K562 (cell line): Measurements from ENCODE around the gene CEBPE. TPM values are rescaled to one million over a fixed set of nuclear protein-coding genes. Genes with fewer than 3 reads are reported as not detected.

Experiments
- BCL6 ChIP-seq: fragments of 250-450 bp; sonication (Bioruptor Pico); IDR thresholded peaks from 2 replicates; pipeline ENCODE4 v1.4.0; 2020
- BDP1 ChIP-seq: IDR thresholded peaks from 3 replicates; pipeline ENCODE4 v1.6.1; 2011; ENCODE audit not compliant: insufficient read length, insufficient read depth
- CBX5 ChIP-seq: IDR thresholded peaks from 2 replicates; pipeline ENCODE4 v1.6.1; 2014; ENCODE audit warnings: low read depth, borderline replicate concordance
- CEBPG ChIP-seq, 3 experiments: fragments of 200-800 bp in 1 of 3; sonication (Bioruptor generic) in 1 of 3; sonication (generic) in 1 of 3; formaldehyde crosslinking in 1 of 3; IDR thresholded peaks in 2 of 3; conservative IDR thresholded peaks in 1 of 3; 2 replicates each; pipeline versions ENCODE4 v1.6.1 to v1.8.0; 2016 to 2022; ENCODE audit warnings: missing compliant biosample characterization in 2 of 3, missing genetic modification characterization in 2 of 3, mild to moderate bottlenecking in 1 of 3, missing genetic modification reagents in 1 of 3
- CREB1 ChIP-seq, 2 experiments: sonication (generic) in 1 of 2; formaldehyde crosslinking in 1 of 2; IDR thresholded peaks; 2 replicates each; pipeline versions ENCODE4 v1.6.1 to v1.8.0; 2012 to 2022; ENCODE audit warnings: inconsistent platforms in 1 of 2, mild to moderate bottlenecking in 1 of 2, missing genetic modification reagents in 1 of 2, moderate library complexity in 1 of 2
- FOXP1 ChIP-seq: sonication (generic); formaldehyde crosslinking; IDR thresholded peaks from 2 replicates; pipeline ENCODE4 v1.8.0; 2022; ENCODE audit warnings: mild to moderate bottlenecking, missing genetic modification reagents
- HDGF ChIP-seq: fragments of 450-650 bp; IDR thresholded peaks from 2 replicates; pipeline ENCODE4 v1.6.1; 2016
- KLF16 ChIP-seq: IDR thresholded peaks from 2 replicates; pipeline ENCODE4 v1.6.1; 2016; ENCODE audit warnings: antibody characterized with exemption
- NBN ChIP-seq: fragments of 450-650 bp; IDR thresholded peaks from 2 replicates; pipeline ENCODE4 v1.6.1; 2016; ENCODE audit warnings: low read depth, mild to moderate bottlenecking
- NFE2L1 ChIP-seq: fragments of 450-650 bp; IDR thresholded peaks from 2 replicates; pipeline ENCODE4 v1.6.1; 2016; ENCODE audit warnings: missing genetic modification characterization, low read depth, mild to moderate bottlenecking, missing compliant biosample characterization, moderate library complexity, borderline replicate concordance
- NR3C1 ChIP-seq: sonication (generic); formaldehyde crosslinking; IDR thresholded peaks from 2 replicates; pipeline ENCODE4 v1.8.1; 2022; ENCODE audit warnings: missing genetic modification reagents
- PHF8 ChIP-seq: fragments of 200-600 bp; sonication (generic); IDR thresholded peaks from 2 replicates; pipeline ENCODE4 v1.6.1; 2012; ENCODE audit warnings: mixed run types, mild to moderate bottlenecking, inconsistent platforms, low read length, moderate library complexity, borderline replicate concordance
- RBM17 ChIP-seq: fragments of 200-400 bp; formaldehyde crosslinking; IDR thresholded peaks from 2 replicates; pipeline ENCODE4 v1.6.1; 2017; ENCODE audit warnings: low read depth, mild to moderate bottlenecking, low read length, borderline replicate concordance
- YY1 ChIP-seq, 3 experiments: IDR thresholded peaks; 2 replicates each; pipeline ENCODE4 v1.6.1; 2011; ENCODE audit warnings: low read length in 2 of 3, mild to moderate bottlenecking in 2 of 3, moderate library complexity in 2 of 3, borderline replicate concordance in 1 of 3, control low read depth in 1 of 3, low read depth in 1 of 3; ENCODE audit not compliant: insufficient read depth in 3 of 3, insufficient replicate concordance in 2 of 3, control insufficient read depth in 1 of 3, insufficient read length in 1 of 3; ENCODE audit errors: extremely low read depth in 1 of 3
- ZFPM2 ChIP-seq: fragments of 250-450 bp; sonication (Bioruptor Pico); IDR thresholded peaks from 2 replicates; pipeline ENCODE4 v1.5.1; 2022; ENCODE audit warnings: mild to moderate bottlenecking
- ZNF586 ChIP-seq: fragments of 450-650 bp; formaldehyde crosslinking; conservative IDR thresholded peaks from 2 replicates; pipeline ENCODE4 v1.4.0; 2020; ENCODE audit warnings: mild to moderate bottlenecking, moderate library complexity
- polyA plus RNA-seq, 8 experiments: library from polyadenylated mRNA; depleted of rRNA in 4 of 8; stranded (reverse) in 5 of 8; unstranded in 3 of 8; fragments of >200 nt; fragmentation: Nextera tagmentation in 2 of 8; fragmentation: Illumina TruSeq in 1 of 8; extraction: Ambion mirVana in 2 of 8; extraction: Trizol in 1 of 8; gene quantifications; 2 replicates each; pipeline versions ENCODE4 v1.2.1 to v1.2.3, GENCODE V29; 2011 to 2014; ENCODE audit warnings: inconsistent platforms in 1 of 8, missing spikeins in 1 of 8
- total RNA-seq, 7 experiments: library from RNA; depleted of rRNA in 6 of 7; stranded (reverse); fragments of >200 nt in 6 of 7; fragmentation: Illumina TruSeq in 2 of 7; extraction: Trizol in 2 of 7; gene quantifications; 2 replicates each; pipeline versions ENCODE4 v1.2.1 to v1.2.3, GENCODE V29; 2011 to 2021; ENCODE audit warnings: low replicate concordance in 1 of 7
- TF ChIP-seq, protein P1 (sequence below): fragments of 450-650 bp; IDR thresholded peaks from 2 replicates; pipeline ENCODE4 v1.6.1; 2016; ENCODE audit warnings: low read depth, mild to moderate bottlenecking, moderate library complexity
- TF ChIP-seq, protein P2 (sequence below): IDR thresholded peaks from 2 replicates; pipeline ENCODE4 v1.6.1; 2016; ENCODE audit warnings: missing genetic modification characterization, missing compliant biosample characterization
- TF ChIP-seq, protein P3 (sequence below): fragments of 450-650 bp; IDR thresholded peaks from 2 replicates; pipeline ENCODE4 v1.6.1; 2017; ENCODE audit warnings: mild to moderate bottlenecking, moderate library complexity
- TF ChIP-seq, protein P4 (sequence below): fragments of 250-450 bp; sonication (Bioruptor Pico); IDR thresholded peaks from 2 replicates; pipeline ENCODE4 v1.8.0; 2022; ENCODE audit warnings: moderate library complexity, mild to moderate bottlenecking, inconsistent platforms
- TF ChIP-seq, protein P5 (sequence below): sonication (generic); IDR thresholded peaks from 2 replicates; pipeline ENCODE4 v1.6.1; 2016

Gene CEBPE
- total and polyA plus RNA-seq, 9 of the 15 experiments (the other 6 are each of a cell fraction or from before 2014, with no cell fraction given): 0.09 to 0.15 (median 0.13) TPM; not detected in 6

DNA sequence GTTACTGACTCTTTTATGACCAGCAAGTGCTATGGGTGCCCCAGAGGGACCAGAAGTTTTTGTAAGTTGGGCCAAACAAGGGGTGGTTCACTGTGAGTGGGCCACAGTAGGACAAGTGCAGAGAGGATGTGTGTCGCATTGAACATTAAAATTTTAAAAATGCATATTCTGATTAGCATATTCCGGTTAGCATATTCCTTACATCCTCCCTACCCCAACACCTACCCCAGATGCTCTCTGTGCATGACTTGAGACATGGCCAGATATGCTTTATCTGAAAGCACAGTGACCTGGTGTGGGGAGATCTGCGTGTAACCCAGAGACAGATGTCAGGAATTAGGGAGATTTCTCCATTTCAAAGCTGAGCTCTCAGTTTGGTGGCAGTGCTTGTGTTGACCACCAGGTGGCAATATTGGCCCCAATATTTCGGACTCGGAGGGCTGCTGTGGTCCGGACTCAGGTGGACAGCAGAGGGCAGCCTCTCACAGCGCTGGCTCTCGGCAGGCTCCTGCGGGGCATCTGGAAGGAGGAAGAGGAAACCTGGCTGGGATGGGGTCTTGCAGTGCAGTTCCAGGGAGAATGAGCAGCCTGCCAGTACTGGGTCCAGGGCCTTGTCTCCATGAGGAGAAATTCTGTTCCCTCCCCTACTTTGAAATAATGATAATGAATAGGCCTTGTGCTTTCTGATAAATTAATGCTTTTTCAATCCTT lies 1.6 kb upstream of the CEBPE start (continued):
- TF ChIP-seq NBN: peak; percentile 75; the same call in 1 of the 2 replicates
- TF ChIP-seq, protein P1, sequence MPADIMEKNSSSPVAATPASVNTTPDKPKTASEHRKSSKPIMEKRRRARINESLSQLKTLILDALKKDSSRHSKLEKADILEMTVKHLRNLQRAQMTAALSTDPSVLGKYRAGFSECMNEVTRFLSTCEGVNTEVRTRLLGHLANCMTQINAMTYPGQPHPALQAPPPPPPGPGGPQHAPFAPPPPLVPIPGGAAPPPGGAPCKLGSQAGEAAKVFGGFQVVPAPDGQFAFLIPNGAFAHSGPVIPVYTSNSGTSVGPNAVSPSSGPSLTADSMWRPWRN: no peak
- TF ChIP-seq, protein P2, sequence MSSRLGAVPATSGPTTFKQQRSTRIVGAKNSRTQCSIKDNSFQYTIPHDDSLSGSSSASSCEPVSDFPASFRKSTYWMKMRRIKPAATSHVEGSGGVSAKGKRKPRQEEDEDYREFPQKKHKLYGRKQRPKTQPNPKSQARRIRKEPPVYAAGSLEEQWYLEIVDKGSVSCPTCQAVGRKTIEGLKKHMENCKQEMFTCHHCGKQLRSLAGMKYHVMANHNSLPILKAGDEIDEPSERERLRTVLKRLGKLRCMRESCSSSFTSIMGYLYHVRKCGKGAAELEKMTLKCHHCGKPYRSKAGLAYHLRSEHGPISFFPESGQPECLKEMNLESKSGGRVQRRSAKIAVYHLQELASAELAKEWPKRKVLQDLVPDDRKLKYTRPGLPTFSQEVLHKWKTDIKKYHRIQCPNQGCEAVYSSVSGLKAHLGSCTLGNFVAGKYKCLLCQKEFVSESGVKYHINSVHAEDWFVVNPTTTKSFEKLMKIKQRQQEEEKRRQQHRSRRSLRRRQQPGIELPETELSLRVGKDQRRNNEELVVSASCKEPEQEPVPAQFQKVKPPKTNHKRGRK (tag): no peak
- no peak for TF ChIP-seq PHF8
- TF ChIP-seq CEBPG (CRISPR knock-in tag; IDR thresholded peaks at IDR 0.05): no peak; the same call in 1 of the 2 replicates
- no peak for TF ChIP-seq CEBPG (tag; conservative IDR thresholded peaks at IDR 0.05 in 1 of 2, IDR thresholded peaks at IDR 0.05 in 1 of 2)
- TF ChIP-seq ZNF586 (CRISPR knock-in tag): no peak
- TF ChIP-seq BDP1: no peak
- no peak for TF ChIP-seq NFE2L1 (tag)
- peak; percentile 83 for TF ChIP-seq FOXP1 (CRISPR knock-in tag)
- TF ChIP-seq NR3C1: no peak
- TF ChIP-seq CREB1 (IDR thresholded peaks at IDR 0.05): no peak
- no peak for TF ChIP-seq CREB1 (CRISPR knock-in tag; IDR thresholded peaks at IDR 0.05)
- TF ChIP-seq BCL6 (CRISPR knock-in tag): no peak
- TF ChIP-seq KLF16: peak; percentile 89
- TF ChIP-seq, protein P3, sequence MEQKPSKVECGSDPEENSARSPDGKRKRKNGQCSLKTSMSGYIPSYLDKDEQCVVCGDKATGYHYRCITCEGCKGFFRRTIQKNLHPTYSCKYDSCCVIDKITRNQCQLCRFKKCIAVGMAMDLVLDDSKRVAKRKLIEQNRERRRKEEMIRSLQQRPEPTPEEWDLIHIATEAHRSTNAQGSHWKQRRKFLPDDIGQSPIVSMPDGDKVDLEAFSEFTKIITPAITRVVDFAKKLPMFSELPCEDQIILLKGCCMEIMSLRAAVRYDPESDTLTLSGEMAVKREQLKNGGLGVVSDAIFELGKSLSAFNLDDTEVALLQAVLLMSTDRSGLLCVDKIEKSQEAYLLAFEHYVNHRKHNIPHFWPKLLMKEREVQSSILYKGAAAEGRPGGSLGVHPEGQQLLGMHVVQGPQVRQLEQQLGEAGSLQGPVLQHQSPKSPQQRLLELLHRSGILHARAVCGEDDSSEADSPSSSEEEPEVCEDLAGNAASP: no peak
- peak in 2 of 3 experiments; percentile 25 to 71 for TF ChIP-seq YY1 (IDR thresholded peaks at IDR 0.05; ENCODE audit: borderline replicate concordance in 1 of 3, control insufficient read depth in 1 of 3, extremely low read depth in 1 of 3, insufficient read depth in 3 of 3, insufficient read length in 1 of 3, insufficient replicate concordance in 2 of 3, low read depth in 1 of 3, low read length in 2 of 3)
- TF ChIP-seq CBX5: 0 out of 2 replicates have a peak, but pooled peaks have one; percentile 49
- TF ChIP-seq, protein P4, sequence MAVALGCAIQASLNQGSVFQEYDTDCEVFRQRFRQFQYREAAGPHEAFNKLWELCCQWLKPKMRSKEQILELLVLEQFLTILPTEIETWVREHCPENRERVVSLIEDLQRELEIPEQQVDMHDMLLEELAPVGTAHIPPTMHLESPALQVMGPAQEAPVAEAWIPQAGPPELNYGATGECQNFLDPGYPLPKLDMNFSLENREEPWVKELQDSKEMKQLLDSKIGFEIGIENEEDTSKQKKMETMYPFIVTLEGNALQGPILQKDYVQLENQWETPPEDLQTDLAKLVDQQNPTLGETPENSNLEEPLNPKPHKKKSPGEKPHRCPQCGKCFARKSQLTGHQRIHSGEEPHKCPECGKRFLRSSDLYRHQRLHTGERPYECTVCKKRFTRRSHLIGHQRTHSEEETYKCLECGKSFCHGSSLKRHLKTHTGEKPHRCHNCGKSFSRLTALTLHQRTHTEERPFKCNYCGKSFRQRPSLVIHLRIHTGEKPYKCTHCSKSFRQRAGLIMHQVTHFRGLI (CRISPR knock-in tag): no peak
- TF ChIP-seq HDGF: peak; percentile 51; the same call in 1 of the 2 replicates
- TF ChIP-seq ZFPM2 (CRISPR knock-in tag): no peak
- TF ChIP-seq, protein P5, sequence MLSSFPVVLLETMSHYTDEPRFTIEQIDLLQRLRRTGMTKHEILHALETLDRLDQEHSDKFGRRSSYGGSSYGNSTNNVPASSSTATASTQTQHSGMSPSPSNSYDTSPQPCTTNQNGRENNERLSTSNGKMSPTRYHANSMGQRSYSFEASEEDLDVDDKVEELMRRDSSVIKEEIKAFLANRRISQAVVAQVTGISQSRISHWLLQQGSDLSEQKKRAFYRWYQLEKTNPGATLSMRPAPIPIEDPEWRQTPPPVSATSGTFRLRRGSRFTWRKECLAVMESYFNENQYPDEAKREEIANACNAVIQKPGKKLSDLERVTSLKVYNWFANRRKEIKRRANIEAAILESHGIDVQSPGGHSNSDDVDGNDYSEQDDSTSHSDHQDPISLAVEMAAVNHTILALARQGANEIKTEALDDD: no peak
- TF ChIP-seq RBM17: no peak
